Mucosa of descending colon (tissue), 3 donors: ENCODE results near the gene LSP1. TPM values are rescaled to one million over a fixed set of nuclear protein-coding genes. Genes with fewer than 3 reads are reported as not detected.

ENCODE experiments used
- ATAC-seq: fragments of 200-7000 bp; cut with Tn5 transposase; one replicate; pipeline ENCODE4 v1.9.1; 2020; ENCODE audit warnings: mild to moderate bottlenecking, moderate library complexity
- DNase-seq, 3 donors: peaks; one replicate each; pipeline ENCODE4 v3.0.0-alpha.2; 2020
- H3K36me3 ChIP-seq: fragments of 200-600 bp; one replicate; pipeline ENCODE4 v1.8.0; 2021; ENCODE audit warnings: low read depth, mild to moderate bottlenecking
- H3K4me1 ChIP-seq: fragments of 200-600 bp; one replicate; pipeline ENCODE4 v1.8.0; 2021; ENCODE audit warnings: low read depth, mild to moderate bottlenecking
- H3K4me3 ChIP-seq: fragments of 200-600 bp; one replicate; pipeline ENCODE4 v1.8.0; 2021; ENCODE audit warnings: mild to moderate bottlenecking
- H3K9me3 ChIP-seq: fragments of 200-600 bp; one replicate; pipeline ENCODE4 v1.8.0; 2021; ENCODE audit warnings: mild to moderate bottlenecking
- intact Hi-C, 2 donors: fragments of 100-400 bp; cut with DNase I in 1 of 2; cut with micrococcal nuclease in 1 of 2; formaldehyde crosslinking; loops; one replicate each; pipeline versions ENCODE4 v1.11.0 to v1.11.1; 2022; cut with DNase I, micrococcal nuclease
- total RNA-seq, 3 donors: library from RNA; stranded (reverse); fragmentation: NEBNext Ultra II Directional in 2 of 3; extraction: Animal tissue kit (Norgen Biotek cat#: 25700) in 2 of 3; gene quantifications; one replicate each; pipeline versions ENCODE4 v1.2.1 to v1.2.4, GENCODE V29; 2021 to 2023
- TF ChIP-seq, protein P1 (sequence below): fragments of 200-600 bp; IDR thresholded peaks from one replicate; pipeline ENCODE4 v1.8.0; 2022; ENCODE audit warnings: antibody characterized with exemption, mild to moderate bottlenecking
- donor health status: DM: no; HTN: no; CAD: no; lungs with moderate emphysema.
- donor health status: DM: no; HTN: no; CAD: no.
- donor health status: DM: no; HTN: yes; CAD: no.

The LSP1 gene
- total RNA-seq, 3 donors from 2014 or later = 18.5 to 32.2 (median 23.6) TPM

DNA sequence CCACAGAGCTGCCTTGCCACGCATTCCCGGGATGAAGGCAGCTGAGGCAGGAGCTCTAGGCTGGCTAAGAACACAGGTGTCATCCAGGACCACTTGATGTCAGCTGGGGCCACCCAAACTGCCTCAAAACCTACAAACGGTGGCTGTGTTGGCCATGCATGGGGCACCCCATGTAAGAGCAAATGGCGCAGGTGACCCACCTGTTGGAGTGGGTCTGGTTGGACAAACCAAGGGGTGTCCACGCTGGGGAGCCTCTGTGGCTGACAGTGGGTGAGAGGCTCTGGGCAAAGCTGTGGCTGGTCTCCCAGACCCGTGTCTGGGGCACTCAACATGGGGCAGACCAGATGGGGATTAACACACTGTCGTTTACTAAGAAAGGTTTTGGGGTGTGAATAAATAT, 37.1 kb upstream of the LSP1 start:
- Histone ChIP-seq H3K9me3 (peaks cover 3% of the 10 kb centered on the region), H3K4me1 (no peaks in the 10 kb centered on the region), H3K4me3 (no peak overlapping the region), H3K36me3 (no peaks in the 10 kb centered on the region)
- TF ChIP-seq, protein P1, sequence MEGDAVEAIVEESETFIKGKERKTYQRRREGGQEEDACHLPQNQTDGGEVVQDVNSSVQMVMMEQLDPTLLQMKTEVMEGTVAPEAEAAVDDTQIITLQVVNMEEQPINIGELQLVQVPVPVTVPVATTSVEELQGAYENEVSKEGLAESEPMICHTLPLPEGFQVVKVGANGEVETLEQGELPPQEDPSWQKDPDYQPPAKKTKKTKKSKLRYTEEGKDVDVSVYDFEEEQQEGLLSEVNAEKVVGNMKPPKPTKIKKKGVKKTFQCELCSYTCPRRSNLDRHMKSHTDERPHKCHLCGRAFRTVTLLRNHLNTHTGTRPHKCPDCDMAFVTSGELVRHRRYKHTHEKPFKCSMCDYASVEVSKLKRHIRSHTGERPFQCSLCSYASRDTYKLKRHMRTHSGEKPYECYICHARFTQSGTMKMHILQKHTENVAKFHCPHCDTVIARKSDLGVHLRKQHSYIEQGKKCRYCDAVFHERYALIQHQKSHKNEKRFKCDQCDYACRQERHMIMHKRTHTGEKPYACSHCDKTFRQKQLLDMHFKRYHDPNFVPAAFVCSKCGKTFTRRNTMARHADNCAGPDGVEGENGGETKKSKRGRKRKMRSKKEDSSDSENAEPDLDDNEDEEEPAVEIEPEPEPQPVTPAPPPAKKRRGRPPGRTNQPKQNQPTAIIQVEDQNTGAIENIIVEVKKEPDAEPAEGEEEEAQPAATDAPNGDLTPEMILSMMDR = no peak
- DNase-seq (no peak), ATAC-seq (no peak)
- intact Hi-C loops = no loop called here

DNA sequence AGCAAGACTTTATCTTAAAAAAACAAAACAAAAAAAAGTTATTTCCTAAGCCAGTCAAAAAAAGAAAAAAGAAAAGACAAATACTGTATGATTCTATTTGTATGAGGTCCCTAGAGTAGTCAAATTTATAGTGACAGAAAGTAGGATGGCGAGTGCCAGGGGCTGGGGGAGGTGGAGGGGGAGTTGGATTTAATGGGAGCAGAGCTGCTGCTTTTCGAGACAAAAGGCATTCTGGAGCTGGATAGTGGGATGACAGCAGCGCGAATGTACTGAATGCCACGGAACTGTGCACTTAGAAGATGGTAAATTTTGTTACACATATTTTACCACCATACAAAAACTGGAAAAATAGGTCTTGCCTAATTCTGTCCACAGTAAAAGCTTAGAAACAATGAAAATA, 35.9 kb upstream of the LSP1 start:
- peaks cover 3% of the 10 kb centered on the region for H3K9me3 ChIP-seq
- DNase-seq = no peak
- TF ChIP-seq, protein P1 = no peak
- no peak overlapping the region for H3K4me3 ChIP-seq
- H3K4me1 ChIP-seq = no peaks in the 10 kb centered on the region
- no peak for ATAC-seq
- intact Hi-C loops = no loop called here
- H3K36me3 ChIP-seq = no peaks in the 10 kb centered on the region

DNA sequence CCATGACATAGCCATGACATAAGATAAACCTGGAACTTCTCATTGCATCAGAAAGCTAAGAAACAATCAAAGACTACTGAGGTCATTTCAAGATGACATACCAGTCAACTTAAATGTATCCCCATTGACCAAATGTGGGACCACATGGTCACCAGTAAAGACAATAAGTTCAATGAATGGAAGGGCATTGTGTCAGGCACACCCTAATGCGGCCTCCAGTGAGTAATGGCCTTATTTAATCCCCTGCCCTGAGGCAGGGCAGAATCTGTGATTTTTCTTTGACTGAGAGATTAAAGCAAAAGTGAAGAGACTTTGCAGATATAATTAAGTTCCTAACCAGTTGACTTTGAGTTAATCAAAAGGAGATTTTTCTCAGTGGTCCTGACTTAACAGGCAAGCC, 35.4 kb upstream of the LSP1 start:
- ATAC-seq = no peak

DNA sequence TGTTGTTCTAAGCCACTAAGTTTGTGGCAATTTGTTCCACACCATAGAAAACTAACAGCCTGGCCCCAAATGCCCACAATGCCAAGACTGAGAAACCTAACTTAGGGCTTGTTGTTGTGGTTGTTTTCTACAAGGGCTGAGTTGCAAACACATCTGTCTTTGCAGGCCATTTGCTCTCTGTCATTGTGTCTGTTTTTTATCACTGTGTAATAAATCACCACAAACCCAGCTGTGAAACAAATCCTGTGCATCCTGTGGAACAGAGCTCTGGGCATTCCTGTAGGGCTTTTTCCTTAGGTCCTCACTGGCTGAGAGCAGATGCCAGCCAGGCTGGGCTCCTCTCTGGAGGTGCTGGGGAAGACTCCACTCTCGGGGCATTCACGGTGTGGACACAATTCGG, 33.8 kb upstream of the LSP1 start:
- no peaks in the 10 kb centered on the region for H3K36me3 ChIP-seq
- TF ChIP-seq, protein P1 = no peak
- ATAC-seq (no peak), DNase-seq (no peak)
- intact Hi-C loops = no loop called here
- no peak overlapping the region for H3K4me3 ChIP-seq
- peaks cover 3% of the 10 kb centered on the region for H3K9me3 ChIP-seq
- no peaks in the 10 kb centered on the region for H3K4me1 ChIP-seq

More for the DNA sequence above, 35.4 kb upstream of the LSP1 start:
- H3K9me3 ChIP-seq = peaks cover 3% of the 10 kb centered on the region
- no peaks in the 10 kb centered on the region for H3K36me3 ChIP-seq
- H3K4me1 ChIP-seq = no peaks in the 10 kb centered on the region
- TF ChIP-seq, protein P1 = no peak
- DNase-seq = no peak
- H3K4me3 ChIP-seq = no peak overlapping the region
- intact Hi-C loops = no loop called here

DNA sequence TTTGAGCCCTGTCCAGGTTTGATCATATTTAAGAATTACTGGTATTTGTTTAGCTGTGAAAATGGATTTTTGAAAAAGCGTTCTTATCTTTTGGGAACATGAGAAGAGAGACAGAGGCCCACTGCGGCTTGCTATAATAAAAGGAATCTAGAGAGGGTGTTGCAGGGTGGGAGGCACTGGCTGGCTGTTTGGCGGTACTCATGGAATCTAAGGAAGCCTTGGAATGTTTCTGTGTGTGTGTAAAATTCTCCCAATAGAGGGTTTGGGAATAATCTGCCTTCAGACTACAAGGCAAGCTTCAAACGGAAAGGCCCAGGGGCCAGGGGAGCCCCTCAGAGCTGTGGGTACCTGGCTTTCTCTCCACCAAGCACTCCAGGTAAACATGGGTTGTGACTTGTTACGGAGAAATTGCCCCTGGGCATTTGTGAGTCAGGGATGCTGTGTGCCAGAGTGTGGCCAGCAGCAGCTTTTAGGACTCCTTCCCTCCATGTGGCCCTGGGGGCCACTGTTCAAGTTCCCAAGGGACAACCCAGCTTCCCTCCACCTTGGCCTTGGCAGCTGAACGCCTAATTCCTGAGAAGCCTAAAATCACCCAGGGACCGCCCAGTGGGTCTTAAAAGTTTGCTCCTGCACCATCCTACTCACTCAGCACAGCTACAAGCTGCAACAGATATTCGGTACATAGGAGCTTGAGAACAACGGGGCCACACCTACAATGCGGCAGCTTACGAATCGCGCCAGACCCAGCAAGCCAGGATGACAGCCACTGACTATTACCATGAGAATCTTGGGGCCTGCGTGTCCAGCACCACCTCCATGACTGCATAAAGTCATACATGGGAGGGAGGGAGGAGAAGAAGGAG, 32.2 kb upstream of the LSP1 start:
- ATAC-seq (no peak), DNase-seq (no peak)
- Histone ChIP-seq H3K9me3 (peaks cover 3% of the 10 kb centered on the region), H3K4me1 (no peaks in the 10 kb centered on the region), H3K4me3 (no peak overlapping the region), H3K36me3 (no peaks in the 10 kb centered on the region)
- intact Hi-C loops = no loop called here
- TF ChIP-seq, protein P1 = no peak
